Stomach (tissue), 4 donors: Measurements from ENCODE around the gene RABGAP1.

ENCODE experiments used
- POLR2A ChIP-seq, 4 donors: fragments of 450-650 bp; IDR thresholded peaks; one replicate each; pipeline ENCODE4 v1.6.1; 2016; ENCODE audit warnings: antibody characterized with exemption in 4 of 4, control low read depth in 2 of 4, mild to moderate bottlenecking in 1 of 4, moderate library complexity in 1 of 4
- POLR2AphosphoS5 ChIP-seq, 3 donors: sonication (generic); formaldehyde crosslinking; IDR thresholded peaks; one replicate each; pipeline ENCODE4 v1.6.1; 2016; ENCODE audit warnings: antibody characterized with exemption in 3 of 3
- TF ChIP-seq, protein P1 (sequence below), 7 experiments: fragments of 450-650 bp in 4 of 7; fragments of 200-600 bp in 3 of 7; sonication (generic) in 3 of 7; IDR thresholded peaks; one replicate each; pipeline ENCODE4 v1.5.1; 2016 to 2019; ENCODE audit warnings: antibody characterized with exemption in 7 of 7, control low read depth in 2 of 7, mild to moderate bottlenecking in 1 of 7

DNA sequence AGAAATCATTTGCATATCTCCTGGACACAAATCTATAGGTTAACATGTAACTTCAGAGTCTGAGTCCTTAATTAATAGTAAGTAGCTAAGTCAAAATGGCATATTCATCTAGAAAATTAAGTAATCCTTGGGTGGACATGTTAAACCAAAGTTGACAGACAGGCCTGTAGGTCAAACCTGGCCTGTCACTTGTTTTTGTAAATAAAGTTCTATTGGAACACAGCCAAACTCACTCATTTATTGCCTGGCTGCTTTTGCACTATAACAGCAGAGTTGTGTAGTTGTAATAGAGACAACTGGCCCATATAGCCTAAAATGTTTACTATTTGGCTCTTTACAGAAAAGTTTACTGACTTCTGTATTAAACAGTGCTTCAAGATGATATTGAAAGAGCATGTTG lies 68.1 kb downstream of the RABGAP1 start:
- TF ChIP-seq POLR2A (IDR thresholded peaks at IDR 0.05): no peak
- TF ChIP-seq, protein P1, sequence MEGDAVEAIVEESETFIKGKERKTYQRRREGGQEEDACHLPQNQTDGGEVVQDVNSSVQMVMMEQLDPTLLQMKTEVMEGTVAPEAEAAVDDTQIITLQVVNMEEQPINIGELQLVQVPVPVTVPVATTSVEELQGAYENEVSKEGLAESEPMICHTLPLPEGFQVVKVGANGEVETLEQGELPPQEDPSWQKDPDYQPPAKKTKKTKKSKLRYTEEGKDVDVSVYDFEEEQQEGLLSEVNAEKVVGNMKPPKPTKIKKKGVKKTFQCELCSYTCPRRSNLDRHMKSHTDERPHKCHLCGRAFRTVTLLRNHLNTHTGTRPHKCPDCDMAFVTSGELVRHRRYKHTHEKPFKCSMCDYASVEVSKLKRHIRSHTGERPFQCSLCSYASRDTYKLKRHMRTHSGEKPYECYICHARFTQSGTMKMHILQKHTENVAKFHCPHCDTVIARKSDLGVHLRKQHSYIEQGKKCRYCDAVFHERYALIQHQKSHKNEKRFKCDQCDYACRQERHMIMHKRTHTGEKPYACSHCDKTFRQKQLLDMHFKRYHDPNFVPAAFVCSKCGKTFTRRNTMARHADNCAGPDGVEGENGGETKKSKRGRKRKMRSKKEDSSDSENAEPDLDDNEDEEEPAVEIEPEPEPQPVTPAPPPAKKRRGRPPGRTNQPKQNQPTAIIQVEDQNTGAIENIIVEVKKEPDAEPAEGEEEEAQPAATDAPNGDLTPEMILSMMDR (IDR thresholded peaks at IDR 0.05): no peak
- no peak for TF ChIP-seq POLR2AphosphoS5 (IDR thresholded peaks at IDR 0.05)
